ENCODE measurements around the gene PRR12. TPM values are rescaled to one million over a fixed set of nuclear protein-coding genes. Genes with fewer than 3 reads are reported as not detected.

The PRR12 gene
- total and polyA plus RNA-seq, 9 of the 15 experiments (the other 6 are each of a cell fraction or from before 2014, with no cell fraction given) = 0.01 to 21.1 (median 0.98) TPM

DNA sequence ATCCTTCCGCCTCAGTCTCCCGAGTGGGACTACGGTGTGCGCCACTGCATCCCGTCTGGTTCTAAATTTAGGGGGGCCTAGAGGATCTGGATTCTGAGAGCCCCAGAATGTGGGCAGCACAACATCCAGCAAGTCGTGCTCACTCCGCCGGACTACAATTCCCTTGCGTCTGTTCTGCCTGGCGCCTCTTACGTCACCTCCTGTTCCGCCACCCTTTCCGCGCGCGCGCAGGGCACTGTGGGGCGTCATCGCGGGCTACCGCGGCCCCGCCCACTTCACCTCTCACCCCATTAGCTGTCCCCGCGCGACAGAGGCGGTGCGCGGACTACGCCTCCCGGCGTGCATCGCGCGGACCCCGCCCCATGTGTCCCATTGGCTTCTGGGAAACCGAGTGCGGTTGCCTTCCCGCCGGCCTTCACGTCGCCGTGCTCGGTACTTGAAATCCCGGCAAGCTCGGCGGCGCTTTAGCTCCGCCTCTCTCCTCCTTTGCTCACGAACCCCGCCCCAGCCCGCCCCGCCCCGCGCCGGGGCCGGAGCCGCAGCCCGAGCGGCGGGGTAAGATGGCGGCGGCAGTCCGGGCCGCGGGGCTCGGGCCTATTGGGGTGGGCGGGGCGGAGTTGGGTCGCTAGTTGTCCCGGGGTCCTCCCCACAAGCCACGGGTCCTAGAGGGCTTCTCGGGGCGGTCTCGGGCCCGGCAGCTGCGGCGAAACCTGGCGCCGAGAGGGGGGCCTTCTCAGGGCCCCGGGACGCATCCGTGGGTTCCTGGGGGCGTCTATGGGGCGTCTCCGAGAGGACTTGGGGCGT is 50.9 kb downstream of the PRR12 start, which contains the start of gene SCAF1 (continued):
- TF ChIP-seq MTA2 (IDR thresholded peaks at IDR 0.05; ENCODE audit: low read depth) (peak; percentile 35; the same call in 1 of the 2 replicates), SP2 (IDR thresholded peaks at IDR 0.05; ENCODE audit: extremely low read depth, low read depth, low read length, poor library complexity, severe bottlenecking) (peak; percentile 17), LCOR (CRISPR knock-in tag; IDR thresholded peaks at IDR 0.05) (no peak), WHSC1 (IDR thresholded peaks at IDR 0.05; ENCODE audit: low read length) (no peak), POLR2AphosphoS5 (IDR thresholded peaks at IDR 0.05; ENCODE audit: control insufficient read depth, insufficient read depth, low read depth, low read length) (peak; percentile 81), SNIP1 (IDR thresholded peaks at IDR 0.05; ENCODE audit: low read depth) (no peak), BDP1 (IDR thresholded peaks at IDR 0.05; ENCODE audit: insufficient read depth, insufficient read length) (no peak), SIRT6 (IDR thresholded peaks at IDR 0.05; ENCODE audit: low read depth, low read length) (no peak), ARID1B (IDR thresholded peaks at IDR 0.05) (no peak), DNMT1 (IDR thresholded peaks at IDR 0.05) (no peak), ZNF507 (tag; conservative IDR thresholded peaks at IDR 0.05) (no peak), ZNF263 (CRISPR knock-in tag; IDR thresholded peaks at IDR 0.05; ENCODE audit: borderline replicate concordance) (no peak), RNF2 (IDR thresholded peaks at IDR 0.05) (peak; percentile 63; the same call in 1 of the 2 replicates), PHF20 (IDR thresholded peaks at IDR 0.05; ENCODE audit: partially characterized antibody) (peak; percentile 38), NFYB (IDR thresholded peaks at IDR 0.05; ENCODE audit: extremely low read depth, insufficient read length) (no peak), RBM34 (IDR thresholded peaks at IDR 0.05; ENCODE audit: borderline replicate concordance, insufficient read depth, low read length) (no peak)
- TF ChIP-seq, protein P1, sequence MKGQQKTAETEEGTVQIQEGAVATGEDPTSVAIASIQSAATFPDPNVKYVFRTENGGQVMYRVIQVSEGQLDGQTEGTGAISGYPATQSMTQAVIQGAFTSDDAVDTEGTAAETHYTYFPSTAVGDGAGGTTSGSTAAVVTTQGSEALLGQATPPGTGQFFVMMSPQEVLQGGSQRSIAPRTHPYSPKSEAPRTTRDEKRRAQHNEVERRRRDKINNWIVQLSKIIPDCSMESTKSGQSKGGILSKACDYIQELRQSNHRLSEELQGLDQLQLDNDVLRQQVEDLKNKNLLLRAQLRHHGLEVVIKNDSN (CRISPR knock-in tag; IDR thresholded peaks at IDR 0.05) = peak; percentile 84
- TF ChIP-seq, protein P2, sequence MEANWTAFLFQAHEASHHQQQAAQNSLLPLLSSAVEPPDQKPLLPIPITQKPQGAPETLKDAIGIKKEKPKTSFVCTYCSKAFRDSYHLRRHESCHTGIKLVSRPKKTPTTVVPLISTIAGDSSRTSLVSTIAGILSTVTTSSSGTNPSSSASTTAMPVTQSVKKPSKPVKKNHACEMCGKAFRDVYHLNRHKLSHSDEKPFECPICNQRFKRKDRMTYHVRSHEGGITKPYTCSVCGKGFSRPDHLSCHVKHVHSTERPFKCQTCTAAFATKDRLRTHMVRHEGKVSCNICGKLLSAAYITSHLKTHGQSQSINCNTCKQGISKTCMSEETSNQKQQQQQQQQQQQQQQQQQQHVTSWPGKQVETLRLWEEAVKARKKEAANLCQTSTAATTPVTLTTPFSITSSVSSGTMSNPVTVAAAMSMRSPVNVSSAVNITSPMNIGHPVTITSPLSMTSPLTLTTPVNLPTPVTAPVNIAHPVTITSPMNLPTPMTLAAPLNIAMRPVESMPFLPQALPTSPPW (CRISPR knock-in tag; IDR thresholded peaks at IDR 0.05) = peak; percentile 86
- TF ChIP-seq, protein P3, sequence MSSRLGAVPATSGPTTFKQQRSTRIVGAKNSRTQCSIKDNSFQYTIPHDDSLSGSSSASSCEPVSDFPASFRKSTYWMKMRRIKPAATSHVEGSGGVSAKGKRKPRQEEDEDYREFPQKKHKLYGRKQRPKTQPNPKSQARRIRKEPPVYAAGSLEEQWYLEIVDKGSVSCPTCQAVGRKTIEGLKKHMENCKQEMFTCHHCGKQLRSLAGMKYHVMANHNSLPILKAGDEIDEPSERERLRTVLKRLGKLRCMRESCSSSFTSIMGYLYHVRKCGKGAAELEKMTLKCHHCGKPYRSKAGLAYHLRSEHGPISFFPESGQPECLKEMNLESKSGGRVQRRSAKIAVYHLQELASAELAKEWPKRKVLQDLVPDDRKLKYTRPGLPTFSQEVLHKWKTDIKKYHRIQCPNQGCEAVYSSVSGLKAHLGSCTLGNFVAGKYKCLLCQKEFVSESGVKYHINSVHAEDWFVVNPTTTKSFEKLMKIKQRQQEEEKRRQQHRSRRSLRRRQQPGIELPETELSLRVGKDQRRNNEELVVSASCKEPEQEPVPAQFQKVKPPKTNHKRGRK (tag; IDR thresholded peaks at IDR 0.05) = no peak
- TF ChIP-seq, protein P4, sequence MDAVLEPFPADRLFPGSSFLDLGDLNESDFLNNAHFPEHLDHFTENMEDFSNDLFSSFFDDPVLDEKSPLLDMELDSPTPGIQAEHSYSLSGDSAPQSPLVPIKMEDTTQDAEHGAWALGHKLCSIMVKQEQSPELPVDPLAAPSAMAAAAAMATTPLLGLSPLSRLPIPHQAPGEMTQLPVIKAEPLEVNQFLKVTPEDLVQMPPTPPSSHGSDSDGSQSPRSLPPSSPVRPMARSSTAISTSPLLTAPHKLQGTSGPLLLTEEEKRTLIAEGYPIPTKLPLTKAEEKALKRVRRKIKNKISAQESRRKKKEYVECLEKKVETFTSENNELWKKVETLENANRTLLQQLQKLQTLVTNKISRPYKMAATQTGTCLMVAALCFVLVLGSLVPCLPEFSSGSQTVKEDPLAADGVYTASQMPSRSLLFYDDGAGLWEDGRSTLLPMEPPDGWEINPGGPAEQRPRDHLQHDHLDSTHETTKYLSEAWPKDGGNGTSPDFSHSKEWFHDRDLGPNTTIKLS (IDR thresholded peaks at IDR 0.05; ENCODE audit: borderline replicate concordance, low read depth) = peak; percentile 95
- TF ChIP-seq, protein P5, sequence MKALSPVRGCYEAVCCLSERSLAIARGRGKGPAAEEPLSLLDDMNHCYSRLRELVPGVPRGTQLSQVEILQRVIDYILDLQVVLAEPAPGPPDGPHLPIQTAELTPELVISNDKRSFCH (CRISPR knock-in tag; IDR thresholded peaks at IDR 0.05) = no peak
- TF ChIP-seq, protein P5 (tag; IDR thresholded peaks at IDR 0.05) = peak; percentile 60

All from K562 (cell line).